Coronary artery (tissue), 2 donors: Measurements from ENCODE around the gene SNX25.
A peak's percentile ranks its signal among the peaks of the same experiment; 100 is the strongest.

ENCODE experiments used
- DNase-seq: peaks from one replicate; pipeline ENCODE4 v3.0.0-alpha.2; 2017; ENCODE audit warnings: low spot score
- H3K27ac ChIP-seq, 2 donors: fragments of 200-600 bp; sonication (generic); one replicate each; pipeline ENCODE4 v1.5.1; 2016 to 2019
- H3K4me3 ChIP-seq: fragments of 200-600 bp; sonication (generic); 2 replicates; pipeline ENCODE4 v1.5.1; 2016; ENCODE audit warnings: mild to moderate bottlenecking, moderate library complexity
- TF ChIP-seq, protein P1 (sequence below): fragments of 200-600 bp; sonication (generic); IDR thresholded peaks from one replicate; pipeline ENCODE4 v1.5.1; 2019; ENCODE audit warnings: antibody characterized with exemption

Gene SNX25

DNA sequence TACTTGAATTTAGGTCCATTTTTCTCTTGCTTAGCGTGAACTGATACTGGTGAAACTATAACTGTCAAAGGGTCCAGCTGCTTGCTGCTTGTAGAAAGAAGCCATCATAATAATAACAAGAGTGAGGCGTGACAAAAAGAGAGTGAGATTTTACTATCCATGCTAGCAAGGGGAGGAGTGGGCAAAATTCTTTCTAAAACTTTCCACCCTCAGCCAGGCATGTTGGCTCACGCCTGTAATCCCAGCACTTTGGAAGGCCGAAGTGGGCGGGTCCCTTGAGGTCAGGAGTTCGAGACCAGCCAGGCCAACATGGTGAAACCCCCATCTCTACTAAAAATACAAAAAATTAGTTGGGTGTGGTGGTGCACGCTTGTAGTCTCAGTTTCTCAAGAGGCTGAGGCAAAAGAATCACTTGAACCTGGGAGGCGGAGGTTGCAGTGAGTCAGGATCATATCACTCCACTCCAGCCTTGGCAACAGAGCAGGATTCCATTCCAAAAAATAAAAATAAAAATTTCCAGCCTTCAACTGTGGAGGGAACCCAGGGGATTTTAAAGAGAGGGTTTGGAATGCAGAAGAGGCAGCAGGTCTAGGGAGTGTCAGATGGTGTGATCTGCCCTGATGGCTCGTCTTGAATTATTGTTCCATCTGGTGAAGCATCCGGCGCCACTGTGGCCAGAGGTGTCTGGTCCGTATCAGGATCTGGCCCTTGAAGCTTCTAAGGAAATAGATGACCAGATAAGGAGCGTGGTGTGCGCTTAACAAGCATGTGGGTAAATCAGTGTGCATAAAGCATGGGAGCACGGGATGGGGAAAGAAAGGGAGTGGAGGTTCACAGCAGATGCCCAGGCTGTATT is 134.6 kb downstream of the SNX25 start:
- TF ChIP-seq, protein P1, sequence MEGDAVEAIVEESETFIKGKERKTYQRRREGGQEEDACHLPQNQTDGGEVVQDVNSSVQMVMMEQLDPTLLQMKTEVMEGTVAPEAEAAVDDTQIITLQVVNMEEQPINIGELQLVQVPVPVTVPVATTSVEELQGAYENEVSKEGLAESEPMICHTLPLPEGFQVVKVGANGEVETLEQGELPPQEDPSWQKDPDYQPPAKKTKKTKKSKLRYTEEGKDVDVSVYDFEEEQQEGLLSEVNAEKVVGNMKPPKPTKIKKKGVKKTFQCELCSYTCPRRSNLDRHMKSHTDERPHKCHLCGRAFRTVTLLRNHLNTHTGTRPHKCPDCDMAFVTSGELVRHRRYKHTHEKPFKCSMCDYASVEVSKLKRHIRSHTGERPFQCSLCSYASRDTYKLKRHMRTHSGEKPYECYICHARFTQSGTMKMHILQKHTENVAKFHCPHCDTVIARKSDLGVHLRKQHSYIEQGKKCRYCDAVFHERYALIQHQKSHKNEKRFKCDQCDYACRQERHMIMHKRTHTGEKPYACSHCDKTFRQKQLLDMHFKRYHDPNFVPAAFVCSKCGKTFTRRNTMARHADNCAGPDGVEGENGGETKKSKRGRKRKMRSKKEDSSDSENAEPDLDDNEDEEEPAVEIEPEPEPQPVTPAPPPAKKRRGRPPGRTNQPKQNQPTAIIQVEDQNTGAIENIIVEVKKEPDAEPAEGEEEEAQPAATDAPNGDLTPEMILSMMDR, result no peak
- peak overlapping the region; percentile 41 to 55 for H3K27ac ChIP-seq
- peak overlapping the region; percentile 13 for H3K4me3 ChIP-seq
- DNase-seq, result no peak

DNA sequence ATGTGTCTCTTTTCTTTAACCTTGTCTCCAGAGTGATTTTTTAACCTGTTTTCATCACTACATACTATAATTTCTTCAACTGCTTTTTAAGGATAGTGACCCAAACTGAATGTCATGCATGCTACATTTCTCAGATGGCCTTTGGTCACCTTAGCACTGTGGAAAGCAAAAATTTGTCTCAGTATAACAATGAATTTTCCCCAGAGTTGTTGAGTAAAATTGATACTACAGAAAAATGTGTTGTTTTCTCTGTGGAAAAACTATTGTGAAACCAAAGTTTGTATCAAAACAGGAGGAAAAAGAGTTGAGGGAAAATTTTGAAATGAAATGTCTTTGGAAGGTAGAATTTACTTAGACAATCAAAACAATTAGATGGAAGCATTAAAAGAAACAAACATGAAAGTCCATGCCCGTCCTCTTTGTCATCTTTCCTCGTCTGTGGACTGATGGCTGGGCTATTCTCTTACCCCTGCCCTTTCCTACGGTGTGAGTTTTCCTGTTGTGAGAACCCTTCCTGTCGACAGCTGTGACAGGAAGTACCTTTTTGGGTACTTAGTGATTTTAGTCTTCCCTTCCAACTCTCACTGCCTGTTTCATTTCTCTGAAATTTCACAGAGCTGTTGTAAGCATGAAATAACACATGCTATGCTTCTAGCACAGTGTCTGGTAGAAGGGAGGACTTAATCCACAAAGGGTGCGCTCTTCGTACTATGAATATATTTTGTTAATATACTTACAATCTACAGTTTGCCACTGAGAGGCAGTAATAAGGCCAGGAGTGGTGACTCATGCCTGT is 135.5 kb downstream of the SNX25 start:
- no peak for DNase-seq
- TF ChIP-seq, protein P1, result no peak
- H3K4me3 ChIP-seq, result no peak overlapping the region
- peak overlapping the region; percentile 41 to 55 for H3K27ac ChIP-seq

DNA sequence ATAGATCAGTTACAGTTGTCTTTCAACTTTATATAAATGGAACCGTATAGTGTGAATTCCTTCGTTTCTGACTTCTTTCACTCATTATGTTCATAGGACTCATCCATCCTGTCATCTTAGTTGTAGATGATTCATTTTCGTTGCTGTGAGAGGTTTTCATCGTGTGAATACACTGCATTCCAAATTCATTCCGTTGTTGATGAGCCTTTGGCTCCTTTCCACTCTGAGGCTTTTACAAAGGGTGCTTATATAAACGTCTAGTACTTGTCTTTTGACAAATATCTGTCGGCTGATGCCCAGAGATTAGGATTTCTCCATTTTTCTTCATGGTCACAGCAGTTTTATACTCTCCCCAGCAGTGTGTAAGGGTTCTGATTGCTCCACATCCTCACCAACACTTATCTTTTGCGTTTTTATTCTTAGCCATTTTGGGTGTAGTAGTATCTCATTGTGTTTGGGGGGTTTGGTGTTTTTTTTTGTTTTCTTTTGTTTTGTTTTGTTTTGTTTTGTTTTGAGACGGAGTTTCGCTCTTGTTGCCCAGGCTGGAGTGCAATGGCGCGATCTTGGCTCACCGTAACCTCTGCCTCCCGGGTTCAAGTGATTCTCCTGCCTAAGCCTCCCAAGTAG is 137.7 kb downstream of the SNX25 start:
- DNase-seq, result no peak
- TF ChIP-seq, protein P1, result no peak
- Histone ChIP-seq H3K4me3 (no peak overlapping the region), H3K27ac (no peak overlapping the region)

DNA sequence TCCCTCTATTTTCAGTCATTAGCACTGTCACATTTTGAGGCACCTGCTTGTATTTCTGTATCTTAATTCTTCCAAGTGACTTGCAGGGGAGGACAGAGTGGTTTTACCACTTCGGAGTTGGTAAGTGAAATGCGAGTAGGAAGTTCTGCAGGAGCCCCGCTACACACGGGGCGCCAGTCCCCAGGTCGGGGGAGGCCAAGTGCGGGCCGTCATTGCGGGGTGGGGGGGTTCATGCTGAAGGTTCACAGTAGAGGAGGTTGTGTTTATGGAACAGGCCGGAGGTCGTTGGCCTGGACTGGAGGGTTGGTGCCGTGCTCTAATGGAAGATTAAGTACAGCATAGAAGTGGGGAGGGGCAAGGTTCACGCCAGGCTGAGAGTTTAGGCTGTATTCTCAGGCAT is 142.3 kb downstream of the SNX25 start:
- TF ChIP-seq, protein P1, result no peak
- no peak for DNase-seq
- Histone ChIP-seq H3K27ac (no peak overlapping the region), H3K4me3 (no peak overlapping the region)

DNA sequence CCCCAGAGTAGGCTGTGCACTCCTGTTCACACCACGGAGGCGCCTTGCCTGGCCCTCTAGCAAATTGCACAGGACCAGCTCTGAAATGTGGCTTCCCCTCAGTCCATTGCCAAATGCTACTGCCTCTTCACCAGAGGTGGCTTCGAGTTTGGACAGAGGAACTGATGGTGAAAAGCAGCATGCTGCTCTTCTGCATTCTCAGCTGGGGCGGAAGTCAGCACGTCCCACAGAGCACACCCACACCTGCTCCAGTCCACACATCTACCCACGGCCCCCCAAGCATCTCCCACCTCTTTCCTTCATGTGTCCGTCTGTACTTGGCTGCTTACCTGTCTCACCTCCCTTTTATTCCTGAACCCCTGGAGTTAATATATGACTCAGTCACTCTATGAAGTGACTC is 142.8 kb downstream of the SNX25 start:
- Histone ChIP-seq H3K27ac (no peak overlapping the region), H3K4me3 (no peak overlapping the region)
- TF ChIP-seq, protein P1, result no peak
- DNase-seq, result no peak

DNA sequence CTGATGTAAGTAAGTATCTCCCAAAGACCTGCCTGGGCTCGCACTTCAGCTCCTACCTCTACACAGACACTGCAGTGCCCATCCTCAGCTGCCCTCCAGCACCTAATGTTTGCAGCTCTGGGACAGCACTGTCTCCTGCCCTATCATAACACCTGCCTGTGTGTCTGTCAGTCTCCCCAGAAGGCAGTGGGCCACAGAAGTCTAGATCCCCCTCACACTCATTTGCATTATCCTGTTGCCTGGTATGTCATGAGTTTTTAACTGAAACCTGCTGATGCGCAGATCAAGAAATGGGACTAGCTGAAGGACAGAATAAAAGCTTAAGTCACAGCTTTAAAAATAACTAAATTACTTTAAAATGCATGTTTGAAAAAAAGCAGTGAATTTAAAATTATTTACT is 143.3 kb downstream of the SNX25 start:
- TF ChIP-seq, protein P1, result no peak
- no peak overlapping the region for H3K4me3 ChIP-seq
- no peak for DNase-seq

More for the DNA sequence above, 143.3 kb downstream of the SNX25 start:
- no peak overlapping the region for H3K27ac ChIP-seq
